ENCODE measurements around the gene MAP3K13.

DNA sequence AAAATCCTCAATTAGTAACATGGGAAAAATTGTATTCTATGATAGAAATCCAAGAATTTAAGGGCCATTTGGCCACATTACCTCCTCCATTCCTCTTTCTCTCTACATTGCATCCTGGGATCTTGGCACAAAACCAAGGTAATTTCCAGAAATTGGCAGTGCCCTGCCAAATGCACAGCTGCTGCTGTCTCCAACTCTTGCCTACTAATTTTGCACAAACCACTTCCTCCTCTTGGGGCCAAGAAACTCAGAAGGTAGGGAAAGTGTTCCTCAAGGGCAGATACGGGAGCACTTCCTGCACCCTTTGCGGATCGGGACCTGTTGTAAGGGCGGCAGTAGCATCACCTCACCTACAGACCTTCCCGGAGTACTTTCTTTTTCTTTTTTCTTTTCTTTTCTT, 57.8 kb downstream of the MAP3K13 start:
- TF ChIP-seq, protein P1, sequence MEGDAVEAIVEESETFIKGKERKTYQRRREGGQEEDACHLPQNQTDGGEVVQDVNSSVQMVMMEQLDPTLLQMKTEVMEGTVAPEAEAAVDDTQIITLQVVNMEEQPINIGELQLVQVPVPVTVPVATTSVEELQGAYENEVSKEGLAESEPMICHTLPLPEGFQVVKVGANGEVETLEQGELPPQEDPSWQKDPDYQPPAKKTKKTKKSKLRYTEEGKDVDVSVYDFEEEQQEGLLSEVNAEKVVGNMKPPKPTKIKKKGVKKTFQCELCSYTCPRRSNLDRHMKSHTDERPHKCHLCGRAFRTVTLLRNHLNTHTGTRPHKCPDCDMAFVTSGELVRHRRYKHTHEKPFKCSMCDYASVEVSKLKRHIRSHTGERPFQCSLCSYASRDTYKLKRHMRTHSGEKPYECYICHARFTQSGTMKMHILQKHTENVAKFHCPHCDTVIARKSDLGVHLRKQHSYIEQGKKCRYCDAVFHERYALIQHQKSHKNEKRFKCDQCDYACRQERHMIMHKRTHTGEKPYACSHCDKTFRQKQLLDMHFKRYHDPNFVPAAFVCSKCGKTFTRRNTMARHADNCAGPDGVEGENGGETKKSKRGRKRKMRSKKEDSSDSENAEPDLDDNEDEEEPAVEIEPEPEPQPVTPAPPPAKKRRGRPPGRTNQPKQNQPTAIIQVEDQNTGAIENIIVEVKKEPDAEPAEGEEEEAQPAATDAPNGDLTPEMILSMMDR (IDR thresholded peaks at IDR 0.05): no peak
- no peak for TF ChIP-seq POLR2A (IDR thresholded peaks at IDR 0.05)
